GM18870 (cell line): ENCODE data around the gene ZHX3.
"Not testable (repeated sequence)": the region's sequence is repeated elsewhere in the genome, so short reads cannot be mapped to it uniquely, and the experiment has no call there.

Experiments
- ATAC-seq: cut with Tn5 transposase; IDR thresholded peaks from one replicate; pipeline ENCODE4 v1.9.1; 2021; ENCODE audit warnings: moderate library complexity; ENCODE audit not compliant: unreplicated experiment

The ZHX3 gene

GRCh38 chr20:41139227-41140093, 178.1 kb downstream of the ZHX3 start:
- no peak for ATAC-seq

DNA sequence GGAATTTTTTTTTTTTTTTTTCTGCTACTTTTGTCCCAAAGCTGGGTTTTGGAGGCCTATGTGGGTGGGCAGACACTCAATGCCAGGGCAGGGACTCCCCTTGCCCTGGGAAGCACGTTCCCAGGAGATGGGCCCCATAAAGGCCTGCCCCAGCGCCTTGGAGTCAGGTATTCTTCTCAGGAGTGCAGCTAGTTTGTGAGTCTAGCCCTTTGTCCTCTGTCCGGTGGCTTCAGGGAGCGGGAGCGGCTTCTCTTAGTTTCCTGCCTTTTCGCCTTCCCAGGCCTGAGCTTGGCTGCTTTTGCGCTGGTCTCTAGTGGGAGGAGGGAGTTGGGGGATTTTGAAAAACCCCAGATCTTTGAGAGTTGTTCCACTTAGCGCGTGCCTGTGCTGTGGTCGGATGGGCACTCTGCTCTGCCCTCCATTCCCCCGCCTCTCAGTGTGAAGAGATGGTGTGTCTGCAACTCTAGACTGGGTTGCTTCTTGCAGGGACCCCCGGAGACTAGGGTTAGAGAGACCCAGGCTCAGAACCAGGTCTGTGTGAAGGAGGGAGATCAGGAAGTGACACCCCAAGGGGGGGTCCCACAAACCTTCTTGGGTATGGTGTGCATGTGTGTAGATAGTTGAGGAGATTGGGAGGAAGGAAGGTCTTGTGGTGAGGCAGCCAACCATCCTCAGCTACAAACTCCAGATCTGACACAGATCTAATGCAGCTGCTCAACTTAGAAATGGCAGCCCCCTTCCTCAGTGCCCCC, 178.9 kb downstream of the ZHX3 start:
- ATAC-seq = no peak

DNA sequence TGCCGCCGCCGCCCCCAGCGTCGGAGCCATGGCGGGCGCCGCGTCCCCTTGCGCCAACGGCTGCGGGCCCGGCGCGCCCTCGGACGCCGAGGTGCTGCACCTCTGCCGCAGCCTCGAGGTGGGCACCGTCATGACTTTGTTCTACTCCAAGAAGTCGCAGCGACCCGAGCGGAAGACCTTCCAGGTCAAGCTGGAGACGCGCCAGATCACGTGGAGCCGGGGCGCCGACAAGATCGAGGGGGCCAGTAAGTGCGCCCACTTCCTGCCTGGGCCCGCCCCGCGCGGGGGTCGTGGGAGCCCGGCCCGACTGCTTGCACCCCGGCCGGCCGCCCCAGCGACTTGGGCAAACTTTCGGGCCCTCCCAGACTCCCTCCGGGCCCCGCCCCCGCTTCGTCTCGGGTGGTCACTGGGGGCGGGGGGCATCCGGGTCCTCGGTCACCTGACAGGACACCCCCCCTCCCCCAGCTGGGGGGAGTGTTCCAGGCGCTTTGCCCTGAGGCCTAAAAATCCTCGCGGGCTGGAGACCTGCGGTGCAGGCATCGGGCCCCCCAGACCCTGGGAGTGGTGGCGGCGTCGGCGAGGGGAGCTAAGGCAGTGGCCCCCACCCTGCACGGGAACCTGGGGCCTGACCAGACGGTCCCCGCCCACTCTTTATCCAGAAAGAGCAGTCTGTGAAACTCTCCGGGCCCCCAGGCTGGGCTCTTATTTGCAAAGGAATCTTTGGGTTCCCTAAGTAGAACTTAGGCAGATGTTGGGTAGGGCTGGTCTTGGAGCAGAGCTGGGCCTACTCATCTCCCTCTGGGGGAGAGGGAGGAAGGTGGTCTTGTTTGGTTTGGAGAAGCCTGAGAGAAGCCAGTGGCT, 179.7 kb downstream of the ZHX3 start:
- no peak for ATAC-seq

- ATAC-seq = no peak
These were observed 180.6 kb downstream of the ZHX3 start, which contains the start of gene PLCG1 for GRCh38 chr20:41136680-41137613. Gene PLCG1 (plus strand): TSS chr20:41137543. CDS start chr20:41137642, 99 bp downstream.

DNA sequence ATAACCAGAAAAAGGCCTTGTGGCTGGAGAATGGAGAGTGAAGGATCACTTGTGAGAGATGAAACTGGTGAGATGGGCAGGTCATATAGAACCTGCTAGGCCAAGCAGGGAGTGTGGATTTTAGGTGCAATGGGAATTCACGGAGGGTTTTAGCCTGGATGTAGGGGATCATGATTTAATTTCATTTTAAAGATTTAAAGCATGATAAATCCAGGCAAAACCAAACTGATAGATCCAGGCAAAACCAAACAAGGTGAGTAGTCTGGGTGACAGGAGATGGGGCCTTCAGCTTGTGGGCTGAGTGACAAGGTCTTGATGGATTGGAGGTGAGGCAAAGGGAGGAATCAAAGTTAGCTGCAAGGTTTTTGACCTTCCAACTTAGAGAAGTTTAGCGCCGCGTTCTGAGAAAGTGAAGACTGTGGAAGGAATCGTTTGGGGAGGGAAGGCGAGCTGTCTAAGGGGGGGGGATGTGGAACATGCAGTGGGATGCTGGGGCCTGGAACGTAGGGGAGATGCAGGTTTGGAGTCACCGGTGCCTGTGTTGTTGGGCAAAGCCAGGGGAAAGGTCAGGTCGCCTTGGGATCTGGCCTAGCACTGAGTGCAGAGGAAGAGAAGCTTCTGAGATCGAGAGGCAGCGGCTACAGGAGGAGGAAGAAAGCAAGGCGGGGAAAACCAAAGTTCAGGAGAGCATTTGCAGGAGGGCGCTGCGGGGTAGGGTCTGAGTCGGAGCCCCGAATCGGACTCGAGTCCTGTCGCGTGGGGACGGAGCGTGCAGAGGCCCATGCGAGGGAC, 181.4 kb downstream of the ZHX3 start:
- ATAC-seq = no peak

DNA sequence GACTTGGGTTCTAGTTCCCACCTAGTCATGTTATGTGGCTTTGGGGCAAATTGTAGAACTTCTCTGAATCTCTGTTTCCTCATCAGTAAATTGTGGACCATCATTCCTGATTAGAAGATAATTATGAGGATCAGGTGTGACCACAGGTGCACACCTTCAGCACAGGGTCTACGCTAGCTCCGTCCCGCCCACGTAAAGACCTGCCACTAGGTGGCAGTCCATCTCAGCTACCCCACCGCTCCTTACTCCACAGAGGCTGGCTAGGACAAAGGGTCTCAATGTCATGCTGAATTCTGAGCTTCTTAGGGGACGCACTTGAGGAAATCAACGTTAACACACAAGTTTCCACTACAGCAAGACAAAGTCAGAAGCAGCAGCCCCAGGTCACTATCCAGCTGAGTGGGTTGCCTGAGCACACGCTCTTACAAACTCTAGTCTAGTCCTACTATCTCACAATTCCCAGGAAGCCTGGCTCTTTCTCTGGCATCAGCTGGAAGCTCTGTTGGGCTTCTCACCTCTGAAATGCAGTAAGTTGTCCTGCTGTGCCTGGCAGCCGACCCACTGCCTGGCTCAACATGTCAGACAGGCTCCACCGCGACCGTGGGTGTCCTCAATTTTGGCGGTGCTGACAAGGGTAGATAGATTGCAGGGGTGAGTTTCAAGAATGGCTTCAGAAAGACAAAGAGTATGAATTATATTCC, 182.2 kb downstream of the ZHX3 start:
- ATAC-seq = no peak

- no peak for ATAC-seq
These were observed 183.0 kb downstream of the ZHX3 start for GRCh38 chr20:41134362-41135186.

DNA sequence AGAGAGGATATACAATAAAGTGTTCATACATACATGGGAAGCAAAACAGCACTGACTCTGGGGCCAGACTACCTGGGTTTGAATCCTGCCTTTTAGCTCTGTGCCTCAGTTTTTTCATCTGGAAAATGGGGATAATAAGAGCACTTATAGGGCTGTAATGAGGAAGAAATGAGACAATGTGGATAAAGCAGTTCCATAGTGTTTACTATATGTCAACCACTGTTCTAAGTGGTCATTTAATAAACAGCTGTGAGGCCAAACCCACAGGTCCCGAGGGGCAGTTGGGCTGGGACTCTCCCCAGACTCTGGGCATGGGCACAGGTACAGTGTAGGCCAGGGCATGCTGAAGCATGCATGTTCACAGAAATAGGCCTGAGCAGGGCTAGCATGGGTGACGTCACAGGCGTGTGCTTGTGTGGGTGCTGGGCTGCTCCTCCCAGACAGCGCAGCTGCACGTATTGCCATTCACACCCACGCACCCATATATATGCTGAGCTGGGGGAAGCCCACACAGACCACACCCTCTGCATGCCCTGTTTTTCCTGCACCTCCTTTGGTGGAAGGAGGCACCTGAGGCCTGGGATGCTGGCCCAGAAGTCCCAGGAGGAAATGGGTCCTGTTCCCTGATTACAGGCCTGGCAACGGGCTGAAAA, 183.7 kb downstream of the ZHX3 start:
- ATAC-seq = peak; percentile 46

GRCh38 chr20:41132388-41132775, 185.1 kb downstream of the ZHX3 start:
- ATAC-seq = not testable (repeated sequence)

DNA sequence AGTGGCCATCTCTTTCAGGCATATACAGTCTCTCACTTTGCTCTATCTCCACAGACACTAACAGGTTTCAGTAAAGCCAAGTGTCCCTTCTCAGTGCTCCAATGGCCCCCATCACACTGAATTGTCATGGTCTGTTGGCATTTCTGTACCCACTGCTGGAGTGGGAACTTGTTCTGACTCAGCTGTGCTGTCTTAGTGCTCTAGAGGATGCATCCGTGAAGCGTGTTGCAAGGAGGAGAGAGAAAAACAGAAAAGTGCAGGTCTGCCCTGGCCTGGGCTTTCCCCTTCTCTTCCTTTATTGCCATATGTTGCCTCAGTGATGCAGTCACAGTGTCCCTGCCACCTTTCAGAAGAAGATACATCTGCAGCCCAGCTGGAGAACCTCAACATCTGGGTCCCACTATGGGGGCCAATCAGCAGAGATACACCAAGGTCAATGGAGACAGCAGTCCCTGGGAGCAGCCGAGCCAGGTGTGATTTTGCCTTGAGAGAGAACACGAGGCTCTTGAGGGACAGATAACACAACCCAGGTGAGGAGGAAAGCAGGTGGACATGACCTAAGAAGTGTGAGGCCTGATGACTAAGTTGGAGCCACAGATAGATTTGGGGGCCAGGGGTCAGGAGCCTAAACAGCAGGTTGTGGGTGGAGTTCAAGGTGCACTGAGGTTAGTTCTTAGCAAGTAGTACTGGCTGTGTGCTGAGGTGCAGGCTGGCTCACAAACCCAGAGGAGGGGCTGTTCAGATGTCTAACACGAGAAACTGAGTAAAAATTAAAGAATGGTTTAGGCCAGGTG, 185.7 kb downstream of the ZHX3 start:
- no peak for ATAC-seq
